Liver (tissue), 9 donors: Measurements from ENCODE around the gene ABLIM1. TPM values are rescaled to one million over a fixed set of nuclear protein-coding genes. Genes with fewer than 3 reads are reported as not detected.

Source experiments
- DNase-seq: peaks from one replicate; pipeline ENCODE4 v3.0.0-alpha.2; 2017; ENCODE audit warnings: low spot score
- H3K27ac ChIP-seq, 2 donors: one replicate each; pipeline ENCODE4 v1.7.0; 2013; ENCODE audit warnings: inconsistent platforms in 2 of 2, low read length in 2 of 2, control low read depth in 1 of 2, low read depth in 1 of 2, mild to moderate bottlenecking in 1 of 2
- H3K27me3 ChIP-seq, 4 donors: one replicate each; pipeline versions ENCODE4 v1.6.1 to v1.7.0; 2013; ENCODE audit warnings: low read length in 3 of 4, inconsistent platforms in 1 of 4, mild to moderate bottlenecking in 1 of 4, moderate library complexity in 1 of 4; ENCODE audit not compliant: control insufficient read depth in 4 of 4, insufficient read depth in 4 of 4
- H3K36me3 ChIP-seq, 4 donors: one replicate each; pipeline versions ENCODE4 v1.6.1 to v1.7.0; 2013; ENCODE audit warnings: low read length in 3 of 4, mild to moderate bottlenecking in 3 of 4, low read depth in 1 of 4, moderate library complexity in 1 of 4; ENCODE audit not compliant: control insufficient read depth in 4 of 4, insufficient read depth in 3 of 4
- H3K4me1 ChIP-seq, 4 donors: one replicate each; pipeline versions ENCODE4 v1.6.1 to v1.7.0; 2013; ENCODE audit warnings: low read length in 3 of 4, mild to moderate bottlenecking in 3 of 4, moderate library complexity in 1 of 4; ENCODE audit not compliant: control insufficient read depth in 4 of 4, insufficient read depth in 4 of 4
- H3K4me3 ChIP-seq, 3 donors: one replicate each; pipeline versions ENCODE4 v1.6.1 to v1.7.0; 2013; ENCODE audit warnings: low read length in 3 of 3, control low read depth in 1 of 3, low read depth in 1 of 3, mild to moderate bottlenecking in 1 of 3
- H3K9ac ChIP-seq, 2 donors: one replicate each; pipeline ENCODE4 v1.7.0; 2013; ENCODE audit warnings: low read length in 2 of 2, mild to moderate bottlenecking in 2 of 2, moderate library complexity in 2 of 2, control low read depth in 1 of 2, low read depth in 1 of 2
- H3K9me3 ChIP-seq, 4 donors: one replicate each; pipeline versions ENCODE4 v1.6.1 to v1.7.0; 2013; ENCODE audit warnings: low read length in 3 of 4; ENCODE audit not compliant: control insufficient read depth in 4 of 4
- ATF3 ChIP-seq: IDR thresholded peaks from 2 replicates; pipeline ENCODE4 v1.6.1; 2016; ENCODE audit warnings: antibody characterized with exemption
- EGR1 ChIP-seq, 2 donors: IDR thresholded peaks; 2 replicates each; pipeline ENCODE4 v1.6.1; 2016 to 2018; ENCODE audit warnings: antibody characterized with exemption in 2 of 2, low read depth in 2 of 2
- FOXA1 ChIP-seq: IDR thresholded peaks from 2 replicates; pipeline ENCODE4 v1.6.1; 2016; ENCODE audit warnings: antibody characterized with exemption
- FOXA2 ChIP-seq: IDR thresholded peaks from 2 replicates; pipeline ENCODE4 v1.6.1; 2016; ENCODE audit warnings: antibody characterized with exemption
- GABPA ChIP-seq, 2 donors: IDR thresholded peaks in 1 of 2; conservative IDR thresholded peaks in 1 of 2; 2 replicates each; pipeline ENCODE4 v1.6.1; 2016; ENCODE audit warnings: antibody characterized with exemption in 2 of 2, mild to moderate bottlenecking in 1 of 2, moderate library complexity in 1 of 2
- HNF4A ChIP-seq, 2 donors: conservative IDR thresholded peaks; 2 replicates each; pipeline ENCODE4 v1.6.1; 2016; ENCODE audit warnings: antibody characterized with exemption in 2 of 2, mild to moderate bottlenecking in 2 of 2
- HNF4G ChIP-seq: IDR thresholded peaks from 2 replicates; pipeline ENCODE4 v1.6.1; 2016; ENCODE audit warnings: antibody characterized with exemption
- JUND ChIP-seq, 2 donors: IDR thresholded peaks; 2 replicates each; pipeline ENCODE4 v1.6.1; 2016; ENCODE audit warnings: antibody characterized with exemption in 2 of 2
- NR2F2 ChIP-seq: IDR thresholded peaks from 2 replicates; pipeline ENCODE4 v1.6.1; 2016; ENCODE audit warnings: antibody characterized with exemption
- RAD21 ChIP-seq, 2 donors: IDR thresholded peaks; 2 replicates each; pipeline ENCODE4 v1.6.1; 2016; ENCODE audit warnings: antibody characterized with exemption in 2 of 2, mild to moderate bottlenecking in 2 of 2
- RXRA ChIP-seq, 2 donors: IDR thresholded peaks; 2 replicates each; pipeline ENCODE4 v1.6.1; 2017 to 2018; ENCODE audit warnings: antibody characterized with exemption in 2 of 2, mild to moderate bottlenecking in 1 of 2
- SP1 ChIP-seq: IDR thresholded peaks from 2 replicates; pipeline ENCODE4 v1.6.1; 2018; ENCODE audit warnings: antibody characterized with exemption, mild to moderate bottlenecking
- TAF1 ChIP-seq: conservative IDR thresholded peaks from 2 replicates; pipeline ENCODE4 v1.6.1; 2016; ENCODE audit warnings: antibody characterized with exemption, mild to moderate bottlenecking
- YY1 ChIP-seq: IDR thresholded peaks from 2 replicates; pipeline ENCODE4 v1.6.1; 2016; ENCODE audit warnings: antibody characterized with exemption, mild to moderate bottlenecking
- ZBTB33 ChIP-seq: IDR thresholded peaks from 2 replicates; pipeline ENCODE4 v1.6.1; 2016; ENCODE audit warnings: antibody characterized with exemption
- WGBS: extraction: QIAGEN DNeasy Blood & Tissue Kit; methylation state at CpG from one replicate; pipeline ENCODE4 v1.1.7; 2013; 5-methylcytosine and 5-hydroxymethylcytosine counted together
- polyA plus RNA-seq, 2 donors: library from polyadenylated mRNA; stranded (reverse) in 1 of 2; unstranded in 1 of 2; fragments of 200-250 nt in 1 of 2; fragments of >200 nt in 1 of 2; fragmentation: Nextera tagmentation in 1 of 2; extraction: Ambion mirVana in 1 of 2; gene quantifications; one replicate each; pipeline versions ENCODE4 v1.2.1 to v1.2.3, GENCODE V29; 2013 to 2015
- total RNA-seq, 2 donors: library from RNA; depleted of rRNA; stranded (reverse); fragments of >200 nt; gene quantifications; one replicate each; pipeline ENCODE4 v1.2.3, GENCODE V29; 2014
- TF ChIP-seq, protein P1 (sequence below): fragments of 150-350 bp; IDR thresholded peaks from 2 replicates; pipeline ENCODE4 v1.5.1; 2017; ENCODE audit warnings: improper control_type of control experiment, low read depth, low read length; ENCODE audit not compliant: missing input control
- TF ChIP-seq, protein P2 (sequence below): IDR thresholded peaks from 2 replicates; pipeline ENCODE4 v1.6.1; 2016; ENCODE audit warnings: antibody characterized with exemption, mild to moderate bottlenecking
- TF ChIP-seq, protein P3 (sequence below): IDR thresholded peaks from 2 replicates; pipeline ENCODE4 v1.6.1; 2016; ENCODE audit warnings: antibody characterized with exemption
- donor health status: healthy.
- donor health status: healthy.
- donor health status: healthy.
- donor health status: healthy.
- donor health status: healthy.

ABLIM1 gene
- total and polyA plus RNA-seq, 4 donors: 10.9 to 31.3 (median 13.1) TPM

DNA sequence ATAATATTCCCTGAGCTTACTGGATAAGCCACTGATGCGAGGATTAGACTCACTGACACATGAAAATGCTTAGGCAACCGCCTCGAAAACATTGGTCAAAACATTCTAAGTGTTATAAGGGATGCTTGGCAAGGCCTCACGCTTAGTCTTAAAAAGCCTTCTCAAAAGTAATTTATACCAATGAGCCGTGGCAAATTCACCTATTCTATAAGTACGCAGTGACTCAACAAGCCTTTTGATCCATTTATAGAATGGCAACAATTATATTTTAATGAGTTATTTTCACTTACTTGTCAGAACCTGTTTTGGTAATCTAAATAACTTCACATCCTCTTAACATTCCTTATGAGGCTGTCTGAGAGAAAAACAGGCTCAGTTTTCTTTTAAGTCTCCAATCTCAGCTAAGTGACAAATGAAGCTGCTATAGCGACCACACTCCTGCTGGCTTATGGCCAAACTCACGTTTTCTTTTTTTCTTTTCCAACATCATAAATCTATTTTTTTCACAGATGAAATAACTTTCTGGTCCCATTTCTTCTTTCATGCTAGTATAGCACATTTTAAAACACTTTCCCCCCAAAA is 132.6 kb downstream of the ABLIM1 start:
- H3K9ac ChIP-seq: peak overlapping the region; percentile 49 to 60

GRCh38 chr10:114523876-114524275 is 134.2 kb downstream of the ABLIM1 start:
- Histone ChIP-seq H3K27me3 (no peaks in the 10 kb centered on the region), H3K27ac (no peak overlapping the region), H3K9ac (no peak overlapping the region), H3K36me3 (peaks cover 0 to 6% (median 0%) of the 10 kb centered on the region in 4 donors), H3K4me3 (no peak overlapping the region), H3K4me1 (peaks cover 6 to 38% (median 34%) of the 10 kb centered on the region in 4 donors), H3K9me3 (no peaks in the 10 kb centered on the region)
- no peak for DNase-seq
- TF ChIP-seq RXRA (IDR thresholded peaks at IDR 0.05): no peak
- no peak for TF ChIP-seq SP1
- TF ChIP-seq TAF1: no peak
- 53% methylated on average over 3 of the region's 3 CpGs for WGBS

More for the DNA sequence above, 132.6 kb downstream of the ABLIM1 start:
- Histone ChIP-seq H3K27me3 (no peaks in the 10 kb centered on the region), H3K27ac (peak overlapping the region; percentile 63 to 79), H3K4me3 (peak overlapping the region in 1 of 3 donors; percentile 48), H3K9me3 (no peaks in the 10 kb centered on the region), H3K36me3 (no peaks in the 10 kb centered on the region), H3K4me1 (peaks cover 2 to 35% (median 32%) of the 10 kb centered on the region in 4 donors)
- DNase-seq: no peak
- TF ChIP-seq GABPA (IDR thresholded peaks at IDR 0.05 in 1 of 2, conservative IDR thresholded peaks at IDR 0.05 in 1 of 2): no peak
- no peak for TF ChIP-seq FOXA2
- WGBS: 61% methylated on average over 8 of the region's 8 CpGs

DNA sequence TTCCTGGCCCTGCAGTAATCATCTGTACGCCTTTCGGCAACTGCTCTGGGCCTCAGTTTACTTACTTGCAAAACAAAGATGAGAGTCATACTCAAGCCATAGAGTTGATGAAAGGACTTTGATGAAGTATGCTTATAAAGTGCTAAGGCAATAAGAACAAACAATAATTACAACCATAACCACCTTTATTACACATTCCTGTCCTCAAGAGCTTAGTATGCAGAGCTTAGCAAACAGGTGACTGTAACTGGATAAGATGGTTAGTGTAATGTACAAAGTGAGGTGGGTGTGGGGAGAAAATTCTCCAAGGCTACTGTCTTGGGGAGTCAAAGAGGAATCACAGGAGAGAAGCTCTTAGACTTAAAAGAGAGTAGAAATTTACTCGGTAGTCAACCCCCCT is 136.8 kb downstream of the ABLIM1 start:
- Histone ChIP-seq H3K36me3 (peaks cover 0 to 6% (median 0%) of the 10 kb centered on the region in 4 donors), H3K4me3 (no peak overlapping the region), H3K9me3 (no peaks in the 10 kb centered on the region), H3K4me1 (peaks cover 6 to 31% (median 24%) of the 10 kb centered on the region in 4 donors), H3K9ac (no peak overlapping the region), H3K27ac (no peak overlapping the region), H3K27me3 (no peaks in the 10 kb centered on the region)
- 90% methylated on average over 3 of the region's 3 CpGs for WGBS
- TF ChIP-seq RXRA (IDR thresholded peaks at IDR 0.05) (no peak), EGR1 (IDR thresholded peaks at IDR 0.05; ENCODE audit: low read depth in 2 of 2) (no peak), HNF4G (no peak), FOXA2 (no peak), SP1 (no peak), TAF1 (no peak), JUND (IDR thresholded peaks at IDR 0.05) (no peak), FOXA1 (no peak), GABPA (IDR thresholded peaks at IDR 0.05 in 1 of 2, conservative IDR thresholded peaks at IDR 0.05 in 1 of 2) (no peak), YY1 (no peak), RAD21 (IDR thresholded peaks at IDR 0.05) (no peak), NR2F2 (no peak), HNF4A (conservative IDR thresholded peaks at IDR 0.05) (no peak), ZBTB33 (no peak), ATF3 (no peak)
- TF ChIP-seq, protein P1, sequence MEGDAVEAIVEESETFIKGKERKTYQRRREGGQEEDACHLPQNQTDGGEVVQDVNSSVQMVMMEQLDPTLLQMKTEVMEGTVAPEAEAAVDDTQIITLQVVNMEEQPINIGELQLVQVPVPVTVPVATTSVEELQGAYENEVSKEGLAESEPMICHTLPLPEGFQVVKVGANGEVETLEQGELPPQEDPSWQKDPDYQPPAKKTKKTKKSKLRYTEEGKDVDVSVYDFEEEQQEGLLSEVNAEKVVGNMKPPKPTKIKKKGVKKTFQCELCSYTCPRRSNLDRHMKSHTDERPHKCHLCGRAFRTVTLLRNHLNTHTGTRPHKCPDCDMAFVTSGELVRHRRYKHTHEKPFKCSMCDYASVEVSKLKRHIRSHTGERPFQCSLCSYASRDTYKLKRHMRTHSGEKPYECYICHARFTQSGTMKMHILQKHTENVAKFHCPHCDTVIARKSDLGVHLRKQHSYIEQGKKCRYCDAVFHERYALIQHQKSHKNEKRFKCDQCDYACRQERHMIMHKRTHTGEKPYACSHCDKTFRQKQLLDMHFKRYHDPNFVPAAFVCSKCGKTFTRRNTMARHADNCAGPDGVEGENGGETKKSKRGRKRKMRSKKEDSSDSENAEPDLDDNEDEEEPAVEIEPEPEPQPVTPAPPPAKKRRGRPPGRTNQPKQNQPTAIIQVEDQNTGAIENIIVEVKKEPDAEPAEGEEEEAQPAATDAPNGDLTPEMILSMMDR: no peak
- TF ChIP-seq, protein P2, sequence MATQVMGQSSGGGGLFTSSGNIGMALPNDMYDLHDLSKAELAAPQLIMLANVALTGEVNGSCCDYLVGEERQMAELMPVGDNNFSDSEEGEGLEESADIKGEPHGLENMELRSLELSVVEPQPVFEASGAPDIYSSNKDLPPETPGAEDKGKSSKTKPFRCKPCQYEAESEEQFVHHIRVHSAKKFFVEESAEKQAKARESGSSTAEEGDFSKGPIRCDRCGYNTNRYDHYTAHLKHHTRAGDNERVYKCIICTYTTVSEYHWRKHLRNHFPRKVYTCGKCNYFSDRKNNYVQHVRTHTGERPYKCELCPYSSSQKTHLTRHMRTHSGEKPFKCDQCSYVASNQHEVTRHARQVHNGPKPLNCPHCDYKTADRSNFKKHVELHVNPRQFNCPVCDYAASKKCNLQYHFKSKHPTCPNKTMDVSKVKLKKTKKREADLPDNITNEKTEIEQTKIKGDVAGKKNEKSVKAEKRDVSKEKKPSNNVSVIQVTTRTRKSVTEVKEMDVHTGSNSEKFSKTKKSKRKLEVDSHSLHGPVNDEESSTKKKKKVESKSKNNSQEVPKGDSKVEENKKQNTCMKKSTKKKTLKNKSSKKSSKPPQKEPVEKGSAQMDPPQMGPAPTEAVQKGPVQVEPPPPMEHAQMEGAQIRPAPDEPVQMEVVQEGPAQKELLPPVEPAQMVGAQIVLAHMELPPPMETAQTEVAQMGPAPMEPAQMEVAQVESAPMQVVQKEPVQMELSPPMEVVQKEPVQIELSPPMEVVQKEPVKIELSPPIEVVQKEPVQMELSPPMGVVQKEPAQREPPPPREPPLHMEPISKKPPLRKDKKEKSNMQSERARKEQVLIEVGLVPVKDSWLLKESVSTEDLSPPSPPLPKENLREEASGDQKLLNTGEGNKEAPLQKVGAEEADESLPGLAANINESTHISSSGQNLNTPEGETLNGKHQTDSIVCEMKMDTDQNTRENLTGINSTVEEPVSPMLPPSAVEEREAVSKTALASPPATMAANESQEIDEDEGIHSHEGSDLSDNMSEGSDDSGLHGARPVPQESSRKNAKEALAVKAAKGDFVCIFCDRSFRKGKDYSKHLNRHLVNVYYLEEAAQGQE: no peak
- TF ChIP-seq, protein P3, sequence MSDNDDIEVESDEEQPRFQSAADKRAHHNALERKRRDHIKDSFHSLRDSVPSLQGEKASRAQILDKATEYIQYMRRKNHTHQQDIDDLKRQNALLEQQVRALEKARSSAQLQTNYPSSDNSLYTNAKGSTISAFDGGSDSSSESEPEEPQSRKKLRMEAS: no peak
- no peak for DNase-seq
